ENCODE data around the gene RLF. TPM values are rescaled to one million over a fixed set of nuclear protein-coding genes. Genes with fewer than 3 reads are reported as not detected.
A peak's percentile ranks its signal among the peaks of the same experiment; 100 is the strongest.
"Not testable (repeated sequence)": the region's sequence is repeated elsewhere in the genome, so short reads cannot be mapped to it uniquely, and the experiment has no call there.

The RLF gene
- total RNA-seq, 2 experiments from 2014 or later: 20.1 to 20.9 TPM

- Mint-ChIP-seq H3K9me3 (ENCODE audit: low read depth) (no peaks in the 10 kb centered on the region), H3K27me3 (no peaks in the 10 kb centered on the region), H3K36me3 (ENCODE audit: low read depth) (peaks cover 16% of the 10 kb centered on the region), H3K4me1 (peaks cover 22% of the 10 kb centered on the region), H3K27ac (no peak overlapping the region), H3K4me3 (no peak overlapping the region)
- POLR2A ChIA-PET: no interaction called here
- no peak for DNase-seq
- intact Hi-C loops (cut with DNase I, micrococcal nuclease): no loop called here
- CTCF ChIA-PET: interaction anchor here (0.8 to 2.2 kb wide), 3 partner anchors 12 to 191 kb away, joined by 3 to 6 read pairs (median 3); no protein-coding TSS in a partner anchor
- no peak for ATAC-seq
These were observed 6.1 kb downstream of the RLF start for GRCh38 chr1:40167317-40167716.

- no peak overlapping the region for H3K27ac Mint-ChIP-seq
- peaks cover 42% of the 10 kb centered on the region for H3K4me1 Mint-ChIP-seq
- DNase-seq (no peak), ATAC-seq (no peak)
- peaks cover 4% of the 10 kb centered on the region for H3K36me3 Mint-ChIP-seq (ENCODE audit: low read depth)
- ChIA-PET CTCF (interaction anchor here (1.0 to 1.6 kb wide), 10 partner anchors 9 to 167 kb away, joined by 3 to 5 read pairs (median 4); partner anchors contain the start of genes COL9A2 and RLF), POLR2A (interaction anchor here (1.4 kb wide), 1 partner anchor 8 kb away, joined by 5 read pairs; no protein-coding TSS in a partner anchor)
- intact Hi-C loops (cut with DNase I, micrococcal nuclease): no loop called here
- H3K9me3 Mint-ChIP-seq (ENCODE audit: low read depth): no peaks in the 10 kb centered on the region
- no peak overlapping the region for H3K4me3 Mint-ChIP-seq
- no peaks in the 10 kb centered on the region for H3K27me3 Mint-ChIP-seq
These were observed 9.8 kb downstream of the RLF start for GRCh38 chr1:40171036-40171435.

- no peak for ATAC-seq
- ChIA-PET CTCF (interaction anchor here (0.9 to 1.4 kb wide), 2 partner anchors 8 to 13 kb away, joined by 3 to 5 read pairs; partner anchors contain the start of gene RLF), POLR2A (no interaction called here)
- Mint-ChIP-seq H3K36me3 (ENCODE audit: low read depth) (peaks cover 16% of the 10 kb centered on the region), H3K27ac (no peak overlapping the region), H3K4me1 (peaks cover 56% of the 10 kb centered on the region), H3K27me3 (no peaks in the 10 kb centered on the region), H3K4me3 (no peak overlapping the region), H3K9me3 (ENCODE audit: low read depth) (no peaks in the 10 kb centered on the region)
- DNase-seq: no peak
- intact Hi-C loops (cut with DNase I, micrococcal nuclease): no loop called here
These were observed 13.6 kb downstream of the RLF start for GRCh38 chr1:40174788-40175187.

DNA sequence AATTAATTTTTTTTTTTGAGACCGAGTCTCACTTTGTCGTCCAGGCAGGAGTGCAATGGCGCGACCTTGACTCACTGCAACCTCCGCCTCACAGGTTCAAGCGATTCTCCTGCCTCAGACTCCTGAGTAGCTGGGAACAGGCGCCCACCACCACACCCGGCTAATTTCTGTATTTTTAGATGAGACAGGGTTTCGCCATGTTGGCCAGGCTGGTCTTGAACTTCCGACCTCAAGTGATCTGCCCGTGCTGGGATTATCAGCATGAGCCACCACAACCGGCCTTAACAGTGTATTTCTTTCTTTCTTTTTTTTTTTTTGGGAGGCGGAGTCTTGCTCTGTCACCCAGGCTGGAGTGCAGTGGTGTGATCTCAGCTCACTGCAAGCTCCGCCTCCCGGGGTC lies 15.8 kb downstream of the RLF start:
- ATAC-seq; DNase-seq; POLR2A ChIA-PET; H3K4me3 Mint-ChIP-seq; intact Hi-C loops (cut with DNase I, micrococcal nuclease); H3K27ac Mint-ChIP-seq; H3K27me3 Mint-ChIP-seq; H3K9me3 Mint-ChIP-seq (ENCODE audit: low read depth): not testable (repeated sequence)
- H3K36me3 Mint-ChIP-seq (ENCODE audit: low read depth): peaks cover 19% of the 10 kb centered on the region
- H3K4me1 Mint-ChIP-seq: peaks cover 60% of the 10 kb centered on the region
- CTCF ChIA-PET: interaction anchor here (0.6 kb wide), 1 partner anchor 10 kb away, joined by 3 read pairs; no protein-coding TSS in a partner anchor

DNA sequence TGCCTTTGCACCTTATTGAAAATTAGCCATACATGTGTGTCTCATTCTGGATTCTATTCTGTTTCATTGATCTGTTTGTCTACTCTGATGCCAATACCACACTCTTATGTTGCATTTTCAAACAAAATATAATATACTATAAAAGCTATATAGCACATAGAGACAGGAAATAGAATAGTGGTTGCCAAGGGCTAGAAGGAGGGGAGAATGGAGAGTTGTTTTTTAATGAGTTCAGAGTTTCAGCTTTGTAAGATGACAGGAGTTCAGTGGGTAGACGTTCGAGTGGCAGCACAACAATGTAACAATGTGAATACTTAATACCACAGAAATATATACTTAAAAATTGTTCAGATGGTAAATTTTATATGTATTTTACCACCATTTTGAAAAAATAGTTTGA lies 17.0 kb downstream of the RLF start:
- intact Hi-C loops (cut with DNase I, micrococcal nuclease): no loop called here
- H3K36me3 Mint-ChIP-seq (ENCODE audit: low read depth): peaks cover 19% of the 10 kb centered on the region
- peak overlapping the region; percentile 3 for H3K27ac Mint-ChIP-seq
- no peaks in the 10 kb centered on the region for H3K9me3 Mint-ChIP-seq (ENCODE audit: low read depth)
- ATAC-seq: no peak
- H3K27me3 Mint-ChIP-seq: no peaks in the 10 kb centered on the region
- H3K4me1 Mint-ChIP-seq: peaks cover 66% of the 10 kb centered on the region
- ChIA-PET POLR2A (interaction anchor here (0.5 to 0.6 kb wide), 2 partner anchors 9 to 86 kb away, joined by 3 to 7 read pairs; no protein-coding TSS in a partner anchor), CTCF (interaction anchor here (0.8 kb wide), 1 partner anchor 9 kb away, joined by 3 read pairs; no protein-coding TSS in a partner anchor)
- no peak for DNase-seq
- no peak overlapping the region for H3K4me3 Mint-ChIP-seq

GRCh38 chr1:40179496-40180089 lies 18.4 kb downstream of the RLF start:
- no peak overlapping the region for H3K27ac Mint-ChIP-seq
- ATAC-seq (no peak), DNase-seq (no peak)
- H3K9me3 Mint-ChIP-seq (ENCODE audit: low read depth): no peaks in the 10 kb centered on the region
- no peak overlapping the region for H3K4me3 Mint-ChIP-seq
- POLR2A ChIA-PET: no interaction called here
- H3K36me3 Mint-ChIP-seq (ENCODE audit: low read depth): peaks cover 19% of the 10 kb centered on the region
- peaks cover 70% of the 10 kb centered on the region for H3K4me1 Mint-ChIP-seq
- CTCF ChIA-PET: interaction anchor here (1.0 kb wide), 1 partner anchor 12 kb away, joined by 3 read pairs; no protein-coding TSS in a partner anchor
- no peaks in the 10 kb centered on the region for H3K27me3 Mint-ChIP-seq
- intact Hi-C loops (cut with DNase I, micrococcal nuclease): no loop called here

DNA sequence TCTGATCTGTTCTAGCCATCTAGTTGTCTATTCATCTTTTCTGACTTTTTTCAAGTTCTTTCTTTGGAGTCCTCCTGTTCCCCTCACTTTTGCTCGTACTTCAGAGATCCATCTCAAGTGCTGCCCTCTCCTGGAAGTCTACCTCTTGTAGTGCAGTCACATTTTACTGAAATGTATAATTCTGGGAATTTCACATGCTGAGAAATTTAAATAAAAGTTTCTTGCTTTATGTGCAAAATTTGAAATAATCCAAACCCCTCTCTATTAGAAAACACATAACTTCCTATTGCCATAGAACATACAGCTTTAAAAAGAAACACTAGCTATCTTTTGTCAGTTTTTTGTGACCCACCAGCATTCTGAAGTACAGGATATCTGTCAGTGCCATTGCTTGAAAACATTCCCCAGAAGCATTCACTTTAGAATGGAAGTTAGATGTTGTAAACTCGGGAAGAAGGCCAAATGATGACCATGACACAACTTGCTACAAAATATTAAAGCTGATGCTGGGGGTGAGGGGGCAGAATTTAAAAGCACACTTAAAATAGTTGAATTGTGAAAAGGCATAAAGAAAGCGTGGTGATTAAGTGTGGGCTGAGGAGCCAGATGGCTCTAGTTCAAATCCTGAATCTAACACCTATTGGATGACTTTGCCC lies 22.0 kb downstream of the RLF start:
- CTCF ChIA-PET: interaction anchor here (0.6 to 2.4 kb wide), 23 partner anchors 9 to 263 kb away, joined by 3 to 17 read pairs (median 4); no protein-coding TSS in a partner anchor
- Mint-ChIP-seq H3K9me3 (ENCODE audit: low read depth) (no peaks in the 10 kb centered on the region), H3K4me1 (peaks cover 71% of the 10 kb centered on the region), H3K36me3 (ENCODE audit: low read depth) (peaks cover 9% of the 10 kb centered on the region), H3K27me3 (no peaks in the 10 kb centered on the region), H3K27ac (no peak overlapping the region), H3K4me3 (no peak overlapping the region)
- POLR2A ChIA-PET: no interaction called here
- ATAC-seq (peak; percentile 28), DNase-seq (peak; percentile 31)
- intact Hi-C loops (cut with DNase I, micrococcal nuclease): no loop called here

GRCh38 chr1:40184193-40184592 lies 23.0 kb downstream of the RLF start:
- DNase-seq (no peak), ATAC-seq (no peak)
- CTCF ChIA-PET: interaction anchor here (0.6 to 2.4 kb wide), 11 partner anchors 8 to 264 kb away, joined by 3 to 17 read pairs (median 4); no protein-coding TSS in a partner anchor
- H3K4me1 Mint-ChIP-seq: peaks cover 65% of the 10 kb centered on the region
- intact Hi-C loops (cut with DNase I, micrococcal nuclease): no loop called here
- no peak overlapping the region for H3K4me3 Mint-ChIP-seq
- peaks cover 14% of the 10 kb centered on the region for H3K36me3 Mint-ChIP-seq (ENCODE audit: low read depth)
- no peaks in the 10 kb centered on the region for H3K27me3 Mint-ChIP-seq
- no peak overlapping the region for H3K27ac Mint-ChIP-seq
- H3K9me3 Mint-ChIP-seq (ENCODE audit: low read depth): no peaks in the 10 kb centered on the region
- POLR2A ChIA-PET: no interaction called here

GRCh38 chr1:40185951-40186864 lies 25.0 kb downstream of the RLF start:
- Mint-ChIP-seq H3K27ac (peak overlapping the region; percentile 51), H3K4me1 (peaks cover 51% of the 10 kb centered on the region), H3K36me3 (ENCODE audit: low read depth) (peaks cover 20% of the 10 kb centered on the region), H3K4me3 (no peak overlapping the region), H3K9me3 (ENCODE audit: low read depth) (no peaks in the 10 kb centered on the region), H3K27me3 (no peaks in the 10 kb centered on the region)
- intact Hi-C loops (cut with DNase I, micrococcal nuclease): loop anchor here (1.0 kb wide), 2 partner anchors 22 to 25 kb away; partner anchors contain the start of gene RLF (in 1 of the 2)
- peak; percentile 74 for DNase-seq
- ATAC-seq: peak; percentile 96
- CTCF ChIA-PET: interaction anchor here (0.6 to 2.1 kb wide), 6 partner anchors 24 to 152 kb away, joined by 3 to 10 read pairs (median 4); no protein-coding TSS in a partner anchor
- POLR2A ChIA-PET: no interaction called here

- Mint-ChIP-seq H3K36me3 (ENCODE audit: low read depth) (peaks cover 20% of the 10 kb centered on the region), H3K9me3 (ENCODE audit: low read depth) (no peaks in the 10 kb centered on the region), H3K4me1 (peaks cover 48% of the 10 kb centered on the region), H3K4me3 (no peak overlapping the region), H3K27ac (no peak overlapping the region), H3K27me3 (no peaks in the 10 kb centered on the region)
- ChIA-PET CTCF (interaction anchor here (0.6 to 1.7 kb wide), 2 partner anchors 39 to 128 kb away, joined by 3 read pairs; no protein-coding TSS in a partner anchor), POLR2A (interaction anchor here (0.9 kb wide), 1 partner anchor 128 kb away, joined by 5 read pairs; no protein-coding TSS in a partner anchor)
- ATAC-seq (no peak), DNase-seq (no peak)
- intact Hi-C loops (cut with DNase I, micrococcal nuclease): no loop called here
These were observed 26.2 kb downstream of the RLF start for GRCh38 chr1:40187399-40187798.

- DNase-seq; POLR2A ChIA-PET; H3K9me3 Mint-ChIP-seq (ENCODE audit: low read depth); CTCF ChIA-PET; ATAC-seq; H3K4me1 Mint-ChIP-seq; H3K27ac Mint-ChIP-seq; H3K4me3 Mint-ChIP-seq; intact Hi-C loops (cut with DNase I, micrococcal nuclease); H3K27me3 Mint-ChIP-seq: not testable (repeated sequence)
- H3K36me3 Mint-ChIP-seq (ENCODE audit: low read depth): peaks cover 25% of the 10 kb centered on the region
These were observed 33.5 kb downstream of the RLF start for GRCh38 chr1:40194639-40195038.

Data from activated CD4-positive, alpha-beta T cell treated with anti-CD3 and anti-CD28 coated beads for 36 hours (primary cell).